HepG2 (cell line): ENCODE data around the gene ZNF821. TPM values are rescaled to one million over a fixed set of nuclear protein-coding genes. Genes with fewer than 3 reads are reported as not detected.
"Not testable (repeated sequence)": the region's sequence is repeated elsewhere in the genome, so short reads cannot be mapped to it uniquely, and the experiment has no call there.

Experiments used
- ATAC-seq: fragments of 200-7000 bp; cut with Tn5 transposase; 3 replicates; pipeline ENCODE4 v1.9.1; 2020; ENCODE audit warnings: mild to moderate bottlenecking, moderate library complexity
- BruUV-seq: library from RNA; stranded (reverse); fragments of 400-500 nt; replicated peaks from 2 replicates; lab custom pipeline; 2021; lab: Mats Ljungman, UMichigan
- CTCF ChIA-PET: fragments of 300-600 bp; formaldehyde crosslinking; extraction: SDS; loops from one replicate; lab custom pipeline; 2021; ENCODE audit warnings: low total read pairs, inconsistent platforms, low intra/inter-chr PET ratio; lab: Yijun Ruan, JAX
- POLR2A ChIA-PET: fragments of 350-600 bp; sonication (Branson Sonifier 250); formaldehyde crosslinking; loops from one replicate; lab custom pipeline; 2020; ENCODE audit warnings: antibody characterized with exemption, inconsistent platforms; lab: Yijun Ruan, JAX
- DNase-seq: peaks from one replicate; pipeline ENCODE4 v3.0.0-alpha.2; 2015; ENCODE audit warnings: low spot score
- FAIRE-seq: peaks from 3 replicates; lab custom pipeline; 2011; peaks lifted over from hg19 to GRCh38; lab: Jason Lieb, UNC
- H2AFZ ChIP-seq: one replicate; pipeline ENCODE4 v1.6.1; 2011; ENCODE audit warnings: low read length, inconsistent platforms
- H3K27ac ChIP-seq: fragments of 300-600 bp; 3 replicates; pipeline ENCODE4 v1.8.0; 2011; ENCODE audit warnings: mixed run types, mild to moderate bottlenecking, mixed read lengths, low read length, inconsistent platforms; ENCODE audit not compliant: insufficient read depth; ENCODE audit errors: extremely low read length
- H3K27me3 ChIP-seq, 2 experiments: fragments of 200-600 bp in 1 of 2; 2 replicates in 1 of 2; 3 replicates in 1 of 2; pipeline versions ENCODE4 v1.6.0 to v1.8.0; 2011; ENCODE audit warnings: low read length in 2 of 2, mild to moderate bottlenecking in 2 of 2, moderate library complexity in 2 of 2, inconsistent platforms in 1 of 2; ENCODE audit not compliant: insufficient read depth in 2 of 2, control insufficient read depth in 1 of 2
- H3K36me3 ChIP-seq, 2 experiments: fragments of 200-600 bp in 1 of 2; replicated peaks in 1 of 2; 2 replicates in 1 of 2; 3 replicates in 1 of 2; pipeline versions ENCODE4 v1.5.1 to v1.8.0; 2011; ENCODE audit warnings: low read length in 2 of 2, inconsistent platforms in 1 of 2; ENCODE audit not compliant: insufficient read depth in 2 of 2, control insufficient read depth in 1 of 2
- H3K4me1 ChIP-seq: 2 replicates; pipeline ENCODE4 v1.5.1; 2012; ENCODE audit warnings: low read length, inconsistent platforms; ENCODE audit not compliant: insufficient read depth
- H3K4me2 ChIP-seq: 2 replicates; pipeline ENCODE4 v1.6.0; 2011; ENCODE audit warnings: low read depth, low read length, inconsistent platforms
- H3K4me3 ChIP-seq, 3 experiments: fragments of 200-600 bp in 1 of 3; sonication (generic), shearing (Covaris generic) in 1 of 3; replicated peaks in 1 of 3; 2 replicates each; pipeline ENCODE4 v1.5.1; 2011 to 2016; ENCODE audit warnings: low read length in 3 of 3, inconsistent platforms in 2 of 3, low read depth in 2 of 3, mild to moderate bottlenecking in 2 of 3, control low read depth in 1 of 3, mixed read lengths in 1 of 3; ENCODE audit not compliant: insufficient read depth in 1 of 3
- H3K79me2 ChIP-seq: one replicate; pipeline ENCODE4 v1.6.1; 2011; ENCODE audit warnings: low read length, inconsistent platforms; ENCODE audit not compliant: insufficient read depth
- H3K9ac ChIP-seq: 2 replicates; pipeline ENCODE4 v1.6.0; 2011; ENCODE audit warnings: mild to moderate bottlenecking, low read depth, low read length, inconsistent platforms; ENCODE audit not compliant: insufficient read depth
- H3K9me3 ChIP-seq: 2 replicates; pipeline ENCODE4 v1.5.1; 2012; ENCODE audit warnings: mild to moderate bottlenecking, low read length
- H4K20me1 ChIP-seq: 2 replicates; pipeline ENCODE4 v1.6.0; 2011; ENCODE audit warnings: inconsistent platforms, mild to moderate bottlenecking, low read length, moderate library complexity; ENCODE audit not compliant: insufficient read depth
- CBX1 ChIP-seq: IDR thresholded peaks from one replicate; pipeline ENCODE4 v1.6.1; 2016; ENCODE audit warnings: antibody characterized with exemption, low read depth
- MAZ ChIP-seq, 2 experiments: sonication (generic) in 1 of 2; formaldehyde crosslinking in 1 of 2; IDR thresholded peaks; 2 replicates each; pipeline versions ENCODE4 v1.5.0 to v1.6.1; 2012 to 2020; ENCODE audit warnings: low read depth in 2 of 2, mild to moderate bottlenecking in 2 of 2, borderline replicate concordance in 1 of 2, improper control_type of control experiment in 1 of 2, low read length in 1 of 2, missing genetic modification reagents in 1 of 2, moderate library complexity in 1 of 2
- NR1H2 ChIP-seq: sonication (generic); formaldehyde crosslinking; IDR thresholded peaks from 2 replicates; pipeline ENCODE4 v1.8.1; 2022; ENCODE audit warnings: low read depth, missing genetic modification reagents, borderline replicate concordance
- TEAD3 ChIP-seq: optimal IDR thresholded peaks from 2 replicates; pipeline ENCODE3; 2016; ENCODE audit warnings: borderline replicate concordance
- ZMYM2 ChIP-seq: sonication (generic); formaldehyde crosslinking; IDR thresholded peaks from 2 replicates; pipeline ENCODE4 v1.8.0; 2022; ENCODE audit warnings: mild to moderate bottlenecking, missing genetic modification reagents
- ZMYM3 ChIP-seq: sonication (generic); formaldehyde crosslinking; IDR thresholded peaks from 2 replicates; pipeline ENCODE4 v1.5.1; 2020; ENCODE audit warnings: mild to moderate bottlenecking, missing genetic modification reagents
- ZNF121 ChIP-seq: sonication (generic); formaldehyde crosslinking; IDR thresholded peaks from 2 replicates; pipeline ENCODE4 v1.5.0; 2020; ENCODE audit warnings: mild to moderate bottlenecking, missing genetic modification reagents
- ZNF263 ChIP-seq: sonication (generic); formaldehyde crosslinking; IDR thresholded peaks from 2 replicates; pipeline ENCODE4 v1.4.0; 2020; ENCODE audit warnings: missing genetic modification reagents
- ZNF550 ChIP-seq: sonication (generic); formaldehyde crosslinking; IDR thresholded peaks from 2 replicates; pipeline ENCODE4 v1.4.0; 2020; ENCODE audit warnings: mild to moderate bottlenecking, missing genetic modification reagents, borderline replicate concordance
- WGBS: methylation state at CpG from one replicate; pipeline ENCODE4 v1.1.6; 2017; ENCODE audit warnings: low lambda C conversion rate; 5-methylcytosine and 5-hydroxymethylcytosine counted together
- in situ Hi-C: cut with HindIII; loops from 2 replicates; pipeline ENCODE4 v1.10.0; 2017; ENCODE audit warnings: low pct_unique_long_range_greater_than_20kb; ENCODE audit not compliant: extremely low pct_ligation_motif_present
- intact Hi-C: fragments of 100-400 bp; cut with micrococcal nuclease; formaldehyde crosslinking; loops from one replicate; pipeline ENCODE4 v1.10.0; 2022; ENCODE audit not compliant: unreplicated experiment
- polyA plus RNA-seq, 8 experiments: library from polyadenylated mRNA; depleted of rRNA in 3 of 8; stranded (reverse) in 7 of 8; unstranded in 1 of 8; fragments of >200 nt; fragmentation: Illumina TruSeq in 4 of 8; extraction: Trizol in 4 of 8; gene quantifications; 2 replicates each; pipeline versions ENCODE4 v1.2.1 to v1.2.3, GENCODE V29; 2011 to 2016; ENCODE audit warnings: low read depth in 4 of 8, missing spikeins in 1 of 8, mixed read lengths in 1 of 8; ENCODE audit not compliant: insufficient read depth in 1 of 8
- total RNA-seq, 5 experiments: library from RNA; depleted of rRNA; stranded (reverse); fragments of >200 nt; fragmentation: Illumina TruSeq; extraction: Trizol; gene quantifications; 2 replicates each; pipeline ENCODE4 v1.2.3, GENCODE V29; 2016; ENCODE audit warnings: low read depth in 1 of 5
- TF ChIP-seq, protein P1 (sequence below): sonication (generic); formaldehyde crosslinking; IDR thresholded peaks from 2 replicates; pipeline ENCODE4 v1.4.0; 2020; ENCODE audit warnings: missing genetic modification reagents, borderline replicate concordance
- TF ChIP-seq, protein P2 (sequence below): sonication (generic); formaldehyde crosslinking; IDR thresholded peaks from 2 replicates; pipeline ENCODE4 v1.4.0; 2020; ENCODE audit warnings: missing genetic modification reagents, mild to moderate bottlenecking, borderline replicate concordance

Gene ZNF821
- total and polyA plus RNA-seq, 2 of the 13 experiments (the other 11 are each of a cell fraction or from before 2014, with no cell fraction given), result 7.0 to 9.1 TPM

DNA sequence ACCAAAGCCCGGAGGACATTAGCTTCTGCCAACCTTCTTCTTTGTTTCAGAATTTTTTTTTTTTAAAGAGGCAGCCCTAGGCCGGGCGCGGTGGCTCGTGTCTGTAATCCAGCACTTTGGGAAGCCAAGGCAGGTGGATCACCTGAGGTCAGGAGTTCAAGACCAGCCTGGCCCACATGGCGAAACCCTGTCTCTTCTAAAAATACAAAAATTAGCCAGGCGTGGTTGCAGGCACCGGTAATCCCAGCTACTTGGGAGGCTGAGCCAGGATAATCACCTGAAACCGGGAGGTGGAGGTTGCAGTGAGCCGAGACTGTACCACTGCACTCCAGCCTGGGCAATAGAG lies 66.9 kb downstream of the ZNF821 start:
- H3K27ac ChIP-seq, H3K27me3 ChIP-seq, intact Hi-C loops, H3K9me3 ChIP-seq, H3K36me3 ChIP-seq, CTCF ChIA-PET, FAIRE-seq, BruUV-seq, DNase-seq, H3K9ac ChIP-seq, H3K79me2 ChIP-seq, H4K20me1 ChIP-seq, in situ Hi-C loops: not testable (repeated sequence)
- TF ChIP-seq ZNF121 (CRISPR knock-in tag), result 0 out of 2 replicates have a peak, but pooled peaks have one; percentile 38
- TF ChIP-seq ZMYM3 (CRISPR knock-in tag), result 0 out of 2 replicates have a peak, but pooled peaks have one; percentile 35
- 0 out of 2 replicates have a peak, but pooled peaks have one; percentile 39 for TF ChIP-seq ZMYM2
- Histone ChIP-seq H2AFZ (peak overlapping the region; percentile 78), H3K4me2 (peak overlapping the region; percentile 60), H3K4me3 (peak overlapping the region in 2 of 3 experiments; percentile 38 to 42; a peak in 4 of 6 replicates), H3K4me1 (peaks cover 41% of the 10 kb centered on the region)
- POLR2A ChIA-PET, result interaction anchor here (1.0 to 1.5 kb wide), 2 partner anchors 8 to 40 kb away, joined by 3 to 4 read pairs; partner anchors contain the start of gene AP1G1
- WGBS, result 28% methylated on average over 10 of the region's 10 CpGs
- peak; percentile 16; the same call in 2 of the 3 replicates for ATAC-seq

DNA sequence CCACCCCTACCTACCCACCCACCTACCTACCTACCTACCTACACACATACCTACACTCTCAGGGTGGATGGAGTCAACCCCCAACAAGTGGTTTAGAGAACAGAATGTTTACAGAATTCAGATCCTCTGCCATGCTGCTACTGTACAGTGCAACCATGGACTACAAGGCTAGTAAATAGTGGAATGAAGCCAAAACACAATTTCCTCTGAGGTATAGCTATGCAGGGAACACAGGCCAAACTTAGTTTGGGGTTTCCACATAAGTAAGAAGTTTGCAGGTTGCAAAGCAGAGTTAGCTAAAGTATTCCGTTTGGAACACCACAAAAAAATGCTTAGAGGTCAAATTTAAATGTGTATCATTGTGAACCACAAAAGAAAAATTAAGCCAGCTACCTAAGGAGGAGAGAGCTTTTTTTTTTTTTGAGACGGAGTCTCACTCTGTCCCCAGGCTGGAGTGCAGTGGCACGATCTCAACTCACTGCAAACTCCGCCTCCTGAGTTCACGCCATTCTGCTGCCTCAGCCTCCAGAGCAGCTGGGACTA lies 72.7 kb downstream of the ZNF821 start:
- POLR2A ChIA-PET, result no interaction called here
- H3K9ac ChIP-seq, result no peak overlapping the region
- CTCF ChIA-PET, result no interaction called here
- H3K27me3 ChIP-seq, result peaks cover 0 to 6% of the 10 kb centered on the region in 2 experiments; a peak in 1 of 5 replicates
- in situ Hi-C loops, result no loop called here
- intact Hi-C loops, result no loop called here
- no peak overlapping the region for H3K4me3 ChIP-seq
- 59% methylated on average over 5 of the region's 5 CpGs for WGBS
- no peak for FAIRE-seq
- H3K36me3 ChIP-seq, result no peaks in the 10 kb centered on the region
- DNase-seq, result no peak
- H2AFZ ChIP-seq, result no peak overlapping the region
- H3K4me1 ChIP-seq, result peaks cover 53% of the 10 kb centered on the region
- no peak overlapping the region for H3K27ac ChIP-seq
- peaks cover 4% of the 10 kb centered on the region; the same call in 1 of the 2 replicates for H4K20me1 ChIP-seq
- no TSS peak for BruUV-seq
- H3K79me2 ChIP-seq, result peaks cover 23% of the 10 kb centered on the region
- H3K9me3 ChIP-seq, result no peaks in the 10 kb centered on the region
- no peak for ATAC-seq
- peak overlapping the region; percentile 21; the same call in 1 of the 2 replicates for H3K4me2 ChIP-seq
- TF ChIP-seq CBX1 (no peak), ZNF550 (no peak), TEAD3 (CRISPR knock-in tag) (peak; percentile 10), NR1H2 (CRISPR knock-in tag) (no peak), MAZ (IDR thresholded peaks at IDR 0.05; ENCODE audit: borderline replicate concordance, low read depth, low read length) (no peak), MAZ (CRISPR knock-in tag; IDR thresholded peaks at IDR 0.05; ENCODE audit: low read depth) (no peak), ZNF263 (CRISPR knock-in tag) (no peak)
- TF ChIP-seq, protein P1, sequence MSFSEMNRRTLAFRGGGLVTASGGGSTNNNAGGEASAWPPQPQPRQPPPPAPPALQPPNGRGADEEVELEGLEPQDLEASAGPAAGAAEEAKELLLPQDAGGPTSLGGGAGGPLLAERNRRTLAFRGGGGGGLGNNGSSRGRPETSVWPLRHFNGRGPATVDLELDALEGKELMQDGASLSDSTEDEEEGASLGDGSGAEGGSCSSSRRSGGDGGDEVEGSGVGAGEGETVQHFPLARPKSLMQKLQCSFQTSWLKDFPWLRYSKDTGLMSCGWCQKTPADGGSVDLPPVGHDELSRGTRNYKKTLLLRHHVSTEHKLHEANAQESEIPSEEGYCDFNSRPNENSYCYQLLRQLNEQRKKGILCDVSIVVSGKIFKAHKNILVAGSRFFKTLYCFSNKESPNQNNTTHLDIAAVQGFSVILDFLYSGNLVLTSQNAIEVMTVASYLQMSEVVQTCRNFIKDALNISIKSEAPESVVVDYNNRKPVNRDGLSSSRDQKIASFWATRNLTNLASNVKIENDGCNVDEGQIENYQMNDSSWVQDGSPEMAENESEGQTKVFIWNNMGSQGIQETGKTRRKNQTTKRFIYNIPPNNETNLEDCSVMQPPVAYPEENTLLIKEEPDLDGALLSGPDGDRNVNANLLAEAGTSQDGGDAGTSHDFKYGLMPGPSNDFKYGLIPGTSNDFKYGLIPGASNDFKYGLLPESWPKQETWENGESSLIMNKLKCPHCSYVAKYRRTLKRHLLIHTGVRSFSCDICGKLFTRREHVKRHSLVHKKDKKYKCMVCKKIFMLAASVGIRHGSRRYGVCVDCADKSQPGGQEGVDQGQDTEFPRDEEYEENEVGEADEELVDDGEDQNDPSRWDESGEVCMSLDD (CRISPR knock-in tag), result no peak
- TF ChIP-seq, protein P2, sequence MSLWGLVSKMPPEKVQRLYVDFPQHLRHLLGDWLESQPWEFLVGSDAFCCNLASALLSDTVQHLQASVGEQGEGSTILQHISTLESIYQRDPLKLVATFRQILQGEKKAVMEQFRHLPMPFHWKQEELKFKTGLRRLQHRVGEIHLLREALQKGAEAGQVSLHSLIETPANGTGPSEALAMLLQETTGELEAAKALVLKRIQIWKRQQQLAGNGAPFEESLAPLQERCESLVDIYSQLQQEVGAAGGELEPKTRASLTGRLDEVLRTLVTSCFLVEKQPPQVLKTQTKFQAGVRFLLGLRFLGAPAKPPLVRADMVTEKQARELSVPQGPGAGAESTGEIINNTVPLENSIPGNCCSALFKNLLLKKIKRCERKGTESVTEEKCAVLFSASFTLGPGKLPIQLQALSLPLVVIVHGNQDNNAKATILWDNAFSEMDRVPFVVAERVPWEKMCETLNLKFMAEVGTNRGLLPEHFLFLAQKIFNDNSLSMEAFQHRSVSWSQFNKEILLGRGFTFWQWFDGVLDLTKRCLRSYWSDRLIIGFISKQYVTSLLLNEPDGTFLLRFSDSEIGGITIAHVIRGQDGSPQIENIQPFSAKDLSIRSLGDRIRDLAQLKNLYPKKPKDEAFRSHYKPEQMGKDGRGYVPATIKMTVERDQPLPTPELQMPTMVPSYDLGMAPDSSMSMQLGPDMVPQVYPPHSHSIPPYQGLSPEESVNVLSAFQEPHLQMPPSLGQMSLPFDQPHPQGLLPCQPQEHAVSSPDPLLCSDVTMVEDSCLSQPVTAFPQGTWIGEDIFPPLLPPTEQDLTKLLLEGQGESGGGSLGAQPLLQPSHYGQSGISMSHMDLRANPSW, result no peak
